Subcutaneous adipose tissue (tissue), 4 donors: ENCODE measurements around the gene CNTNAP5. TPM values are rescaled to one million over a fixed set of nuclear protein-coding genes. Genes with fewer than 3 reads are reported as not detected.

Experiments used
- total RNA-seq, 4 donors: library from RNA; depleted of rRNA; stranded (reverse); fragments of >200 nt; gene quantifications; one replicate each; pipeline ENCODE4 v1.1.0, GENCODE V29; 2016
- TF ChIP-seq, protein P1 (sequence below): fragments of 450-650 bp; IDR thresholded peaks from one replicate; pipeline ENCODE4 v1.5.1; 2016; ENCODE audit warnings: low read depth, mild to moderate bottlenecking, control low read depth, antibody characterized with exemption, moderate library complexity

Gene CNTNAP5
- total RNA-seq, 4 donors from 2014 or later: not detected

DNA sequence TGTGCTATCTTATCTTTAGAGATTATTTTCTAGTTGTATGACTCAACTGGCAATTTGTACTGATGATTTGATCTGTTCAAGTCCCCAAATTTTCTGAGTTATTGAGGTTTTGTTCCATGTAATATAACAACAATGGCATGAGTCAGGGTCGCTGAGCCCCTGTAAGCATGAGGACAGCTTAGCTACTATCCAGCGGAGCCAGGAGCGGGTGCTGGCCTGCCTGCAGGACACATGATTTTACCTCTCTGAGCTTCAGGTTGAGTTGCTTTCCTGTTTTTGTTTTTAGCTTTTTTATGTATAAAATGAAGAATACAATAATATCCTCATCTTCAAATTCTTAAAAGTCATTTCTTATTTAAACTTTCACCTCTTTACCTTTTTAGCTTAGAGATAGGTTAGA lies 561.1 kb downstream of the CNTNAP5 start:
- TF ChIP-seq, protein P1, sequence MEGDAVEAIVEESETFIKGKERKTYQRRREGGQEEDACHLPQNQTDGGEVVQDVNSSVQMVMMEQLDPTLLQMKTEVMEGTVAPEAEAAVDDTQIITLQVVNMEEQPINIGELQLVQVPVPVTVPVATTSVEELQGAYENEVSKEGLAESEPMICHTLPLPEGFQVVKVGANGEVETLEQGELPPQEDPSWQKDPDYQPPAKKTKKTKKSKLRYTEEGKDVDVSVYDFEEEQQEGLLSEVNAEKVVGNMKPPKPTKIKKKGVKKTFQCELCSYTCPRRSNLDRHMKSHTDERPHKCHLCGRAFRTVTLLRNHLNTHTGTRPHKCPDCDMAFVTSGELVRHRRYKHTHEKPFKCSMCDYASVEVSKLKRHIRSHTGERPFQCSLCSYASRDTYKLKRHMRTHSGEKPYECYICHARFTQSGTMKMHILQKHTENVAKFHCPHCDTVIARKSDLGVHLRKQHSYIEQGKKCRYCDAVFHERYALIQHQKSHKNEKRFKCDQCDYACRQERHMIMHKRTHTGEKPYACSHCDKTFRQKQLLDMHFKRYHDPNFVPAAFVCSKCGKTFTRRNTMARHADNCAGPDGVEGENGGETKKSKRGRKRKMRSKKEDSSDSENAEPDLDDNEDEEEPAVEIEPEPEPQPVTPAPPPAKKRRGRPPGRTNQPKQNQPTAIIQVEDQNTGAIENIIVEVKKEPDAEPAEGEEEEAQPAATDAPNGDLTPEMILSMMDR: no peak

DNA sequence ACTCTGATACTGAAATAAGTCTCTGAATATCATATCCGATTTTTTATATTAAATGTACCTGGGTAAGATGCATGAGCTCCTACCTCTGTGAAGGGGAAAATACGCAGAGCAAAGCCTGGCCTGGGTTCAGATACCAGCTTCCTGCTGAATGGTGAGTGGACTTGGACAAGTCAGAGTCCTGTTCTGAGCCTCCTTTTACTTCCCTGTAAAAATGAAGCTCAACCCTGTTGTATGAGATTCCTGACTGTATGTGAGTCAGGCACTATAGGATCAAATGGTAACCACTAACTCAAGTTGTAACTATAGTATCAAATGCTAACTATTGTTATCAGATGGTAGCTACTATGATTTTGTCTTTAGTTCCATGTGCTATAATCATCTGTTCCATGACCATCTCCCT lies 561.7 kb downstream of the CNTNAP5 start:
- TF ChIP-seq, protein P1: no peak

DNA sequence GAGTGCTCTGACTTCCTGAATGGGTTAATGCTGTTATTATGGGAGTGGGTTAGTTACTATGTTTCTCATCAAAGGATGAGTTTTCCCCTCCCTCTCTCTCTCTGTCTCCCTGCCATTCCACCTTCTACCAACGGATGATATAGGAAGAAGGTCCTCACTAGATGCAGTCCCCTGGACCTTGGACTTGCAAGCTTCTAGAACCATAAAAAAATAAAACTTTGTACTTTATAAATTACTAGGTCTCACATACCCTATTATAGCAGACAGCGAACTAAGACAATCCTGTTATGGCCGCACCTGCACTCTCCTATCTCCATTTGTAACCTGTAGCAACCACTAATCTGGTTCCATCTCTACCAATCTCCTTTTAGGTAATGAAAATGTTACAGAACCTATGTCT lies 564.9 kb downstream of the CNTNAP5 start:
- TF ChIP-seq, protein P1: no peak

DNA sequence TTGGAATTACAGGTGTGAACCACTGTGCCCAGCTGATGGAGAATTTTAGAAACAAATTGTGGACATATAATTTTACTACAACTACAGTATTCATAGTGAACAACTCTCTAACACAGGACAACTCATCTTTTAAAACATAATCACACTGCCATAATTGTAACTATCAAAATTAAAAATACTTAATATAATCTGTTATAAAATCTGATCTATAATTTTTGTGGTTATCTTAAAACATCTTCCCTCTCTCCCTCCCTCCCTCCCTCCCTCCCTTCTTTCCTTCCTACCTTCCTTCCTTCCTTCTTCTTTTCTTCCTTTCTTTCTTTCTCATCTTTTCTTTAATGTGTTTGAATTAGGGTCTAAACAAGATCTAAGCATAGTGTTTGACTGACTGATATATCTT lies 577.7 kb downstream of the CNTNAP5 start:
- TF ChIP-seq, protein P1: no peak

DNA sequence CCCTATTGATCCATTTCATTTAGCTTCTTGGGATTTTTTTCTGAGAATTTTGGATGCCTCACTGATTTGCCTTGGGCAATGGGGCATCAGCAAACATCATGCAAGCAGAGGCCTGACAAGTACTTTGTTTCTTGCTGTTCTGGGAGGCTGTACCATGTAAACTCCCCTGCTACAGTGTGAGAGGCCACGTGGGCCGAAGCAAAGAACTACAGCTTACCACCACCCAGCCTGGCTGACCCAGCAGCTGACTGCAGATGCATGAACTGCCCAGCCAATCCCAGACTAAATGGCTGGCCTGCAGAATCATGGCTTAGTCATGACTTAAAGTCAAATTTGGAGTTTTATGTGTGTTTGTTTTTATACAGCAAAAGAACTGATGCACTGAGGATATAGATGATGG lies 579.9 kb downstream of the CNTNAP5 start:
- TF ChIP-seq, protein P1: no peak

DNA sequence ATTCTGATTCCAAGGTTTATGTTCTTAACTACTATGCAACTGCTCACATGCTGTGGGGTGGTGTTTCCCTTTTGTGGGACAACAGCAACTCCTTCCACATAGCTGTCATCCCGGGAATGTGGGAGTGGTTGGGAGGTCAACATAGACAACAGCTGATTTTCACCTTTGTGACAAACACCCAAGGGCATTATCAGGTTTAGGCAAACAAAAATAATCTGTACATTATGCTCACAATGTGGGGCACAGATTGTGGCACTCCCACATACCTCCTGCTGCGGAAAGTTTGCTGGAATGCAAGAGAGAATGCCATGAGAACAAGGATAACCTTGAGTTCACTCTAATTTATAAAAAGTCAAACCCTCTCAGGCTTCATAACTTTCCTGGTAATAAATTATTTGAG lies 582.6 kb downstream of the CNTNAP5 start:
- TF ChIP-seq, protein P1: no peak

DNA sequence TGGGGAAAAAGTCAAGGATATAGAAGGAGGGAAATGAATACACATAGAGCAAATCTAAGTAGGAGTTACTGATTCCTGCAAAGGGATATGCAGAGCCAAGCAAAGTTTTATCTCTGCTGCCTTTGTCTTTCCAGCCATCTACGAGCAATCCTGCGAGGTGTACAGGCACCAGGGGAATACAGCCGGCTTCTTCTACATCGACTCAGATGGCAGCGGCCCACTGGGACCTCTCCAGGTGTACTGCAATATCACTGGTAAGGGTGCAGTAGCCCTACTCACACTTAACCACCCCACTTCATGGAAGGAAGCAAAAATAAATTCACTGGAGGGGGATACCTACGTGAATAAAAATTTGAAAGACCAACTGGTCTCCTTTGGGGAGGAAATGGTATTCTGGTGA lies 584.6 kb downstream of the CNTNAP5 start:
- TF ChIP-seq, protein P1: no peak
